A549 (cell line): ENCODE results near the gene MPHOSPH9.

Experiments used
- CEBPB ChIP-seq, 2 experiments: fragments of >200 bp in 1 of 2; sonication (Bioruptor Twin) in 1 of 2; formaldehyde crosslinking in 1 of 2; IDR thresholded peaks; 2 replicates each; pipeline ENCODE4 v1.6.1; 2012 to 2016
- CHD4 ChIP-seq: fragments of 200-600 bp; sonication (generic); IDR thresholded peaks from 2 replicates; pipeline ENCODE4 v1.6.1; 2016; ENCODE audit warnings: antibody characterized with exemption, mild to moderate bottlenecking, borderline replicate concordance
- EP300 ChIP-seq, 2 experiments: fragments of >200 bp; sonication (Bioruptor Twin); formaldehyde crosslinking; IDR thresholded peaks; 2 replicates in 1 of 2; 3 replicates in 1 of 2; pipeline ENCODE4 v1.6.1; 2016 to 2017
- GATA3 ChIP-seq: IDR thresholded peaks from 2 replicates; pipeline ENCODE4 v1.6.1; 2012; ENCODE audit warnings: borderline replicate concordance
- RCOR1 ChIP-seq: fragments of 150-350 bp; IDR thresholded peaks from 2 replicates; pipeline ENCODE4 v1.6.1; 2014; ENCODE audit warnings: antibody characterized with exemption, low read length, low read depth
- RFX5 ChIP-seq: fragments of 450-650 bp; IDR thresholded peaks from 2 replicates; pipeline ENCODE4 v1.7.1; 2014; ENCODE audit warnings: antibody characterized with exemption, mild to moderate bottlenecking, moderate library complexity
- ZC3H11A ChIP-seq: fragments of 450-650 bp; IDR thresholded peaks from 2 replicates; pipeline ENCODE4 v1.6.1; 2014; ENCODE audit warnings: antibody characterized with exemption, mild to moderate bottlenecking
- TF ChIP-seq, protein P1 (sequence below): fragments of >200 bp; sonication (Bioruptor Twin); formaldehyde crosslinking; IDR thresholded peaks from 3 replicates; pipeline ENCODE4 v1.5.1; 2016
- TF ChIP-seq, protein P2 (sequence below): fragments of 250-450 bp; sonication (Bioruptor Pico); IDR thresholded peaks from 2 replicates; pipeline ENCODE4 v1.5.0; 2020; ENCODE audit warnings: low read depth, mild to moderate bottlenecking, moderate library complexity

DNA sequence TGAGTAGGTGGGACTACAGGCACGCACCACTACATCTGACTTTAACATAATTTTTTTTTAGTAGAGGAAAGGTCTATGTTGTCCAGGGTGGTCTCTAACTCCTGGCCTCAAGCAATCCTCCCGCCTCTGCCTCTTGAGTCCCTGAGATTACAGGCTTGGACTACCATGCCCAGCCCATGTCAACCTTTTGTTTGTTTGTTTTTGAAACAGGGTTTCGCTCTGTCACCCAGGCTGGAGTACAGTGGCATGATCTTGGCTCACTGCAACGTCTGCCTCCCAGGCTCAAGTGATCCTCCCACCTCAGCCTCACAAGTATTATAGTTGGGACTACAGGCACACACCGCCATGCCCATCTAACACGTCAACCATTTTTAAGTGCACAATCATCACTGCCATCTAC lies 111.3 kb downstream of the MPHOSPH9 start:
- TF ChIP-seq, protein P1, sequence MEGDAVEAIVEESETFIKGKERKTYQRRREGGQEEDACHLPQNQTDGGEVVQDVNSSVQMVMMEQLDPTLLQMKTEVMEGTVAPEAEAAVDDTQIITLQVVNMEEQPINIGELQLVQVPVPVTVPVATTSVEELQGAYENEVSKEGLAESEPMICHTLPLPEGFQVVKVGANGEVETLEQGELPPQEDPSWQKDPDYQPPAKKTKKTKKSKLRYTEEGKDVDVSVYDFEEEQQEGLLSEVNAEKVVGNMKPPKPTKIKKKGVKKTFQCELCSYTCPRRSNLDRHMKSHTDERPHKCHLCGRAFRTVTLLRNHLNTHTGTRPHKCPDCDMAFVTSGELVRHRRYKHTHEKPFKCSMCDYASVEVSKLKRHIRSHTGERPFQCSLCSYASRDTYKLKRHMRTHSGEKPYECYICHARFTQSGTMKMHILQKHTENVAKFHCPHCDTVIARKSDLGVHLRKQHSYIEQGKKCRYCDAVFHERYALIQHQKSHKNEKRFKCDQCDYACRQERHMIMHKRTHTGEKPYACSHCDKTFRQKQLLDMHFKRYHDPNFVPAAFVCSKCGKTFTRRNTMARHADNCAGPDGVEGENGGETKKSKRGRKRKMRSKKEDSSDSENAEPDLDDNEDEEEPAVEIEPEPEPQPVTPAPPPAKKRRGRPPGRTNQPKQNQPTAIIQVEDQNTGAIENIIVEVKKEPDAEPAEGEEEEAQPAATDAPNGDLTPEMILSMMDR: no peak
- no peak for TF ChIP-seq RFX5
- no peak for TF ChIP-seq EP300 (IDR thresholded peaks at IDR 0.05)
- TF ChIP-seq, protein P2, sequence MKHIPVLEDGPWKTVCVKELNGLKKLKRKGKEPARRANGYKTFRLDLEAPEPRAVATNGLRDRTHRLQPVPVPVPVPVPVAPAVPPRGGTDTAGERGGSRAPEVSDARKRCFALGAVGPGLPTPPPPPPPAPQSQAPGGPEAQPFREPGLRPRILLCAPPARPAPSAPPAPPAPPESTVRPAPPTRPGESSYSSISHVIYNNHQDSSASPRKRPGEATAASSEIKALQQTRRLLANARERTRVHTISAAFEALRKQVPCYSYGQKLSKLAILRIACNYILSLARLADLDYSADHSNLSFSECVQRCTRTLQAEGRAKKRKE (CRISPR knock-in tag): no peak
- TF ChIP-seq GATA3: no peak
- TF ChIP-seq RCOR1: no peak
- TF ChIP-seq CEBPB (IDR thresholded peaks at IDR 0.05): no peak
- TF ChIP-seq ZC3H11A: no peak
- TF ChIP-seq CHD4: no peak
